Right lobe of liver (tissue), 4 donors: ENCODE measurements around the gene SPACA5.

Experiments used
- CTCF ChIP-seq, 4 donors: fragments of 200-600 bp in 3 of 4; fragments of 450-650 bp in 1 of 4; IDR thresholded peaks; one replicate each; pipeline versions ENCODE4 v1.5.1 to v1.8.0; 2016 to 2022; ENCODE audit warnings: antibody characterized with exemption in 4 of 4, mild to moderate bottlenecking in 2 of 4
- POLR2A ChIP-seq: fragments of 450-650 bp; IDR thresholded peaks from one replicate; pipeline ENCODE4 v1.6.1; 2017; ENCODE audit warnings: antibody characterized with exemption, mild to moderate bottlenecking
- donor health status: DM: no; HTN: no; CAD: no.
- donor health status: DM: no; HTN: no; CAD: no.
- donor health status: DM: no; HTN: yes; CAD: no.

GRCh38 chrX:48028091-48028490, 21.3 kb downstream of the SPACA5 start:
- TF ChIP-seq CTCF (IDR thresholded peaks at IDR 0.05): no peak
- no peak for TF ChIP-seq POLR2A
